ENCODE data around the gene SMIM28. TPM values are rescaled to one million over a fixed set of nuclear protein-coding genes. Genes with fewer than 3 reads are reported as not detected.

Gene SMIM28
- total RNA-seq (2021; ENCODE audit: unreplicated experiment) (not detected), Bru-seq, nascent RNA (not detected), BruChase-seq, experiment 1, labeled RNA remaining after a 2-hour chase (not detected), BruChase-seq, experiment 2, labeled RNA remaining after a 6-hour chase (not detected)
- not detected for polyA plus RNA-seq (2012; ENCODE audit: insufficient read length)
- long read RNA-seq, result 0 reads

DNA sequence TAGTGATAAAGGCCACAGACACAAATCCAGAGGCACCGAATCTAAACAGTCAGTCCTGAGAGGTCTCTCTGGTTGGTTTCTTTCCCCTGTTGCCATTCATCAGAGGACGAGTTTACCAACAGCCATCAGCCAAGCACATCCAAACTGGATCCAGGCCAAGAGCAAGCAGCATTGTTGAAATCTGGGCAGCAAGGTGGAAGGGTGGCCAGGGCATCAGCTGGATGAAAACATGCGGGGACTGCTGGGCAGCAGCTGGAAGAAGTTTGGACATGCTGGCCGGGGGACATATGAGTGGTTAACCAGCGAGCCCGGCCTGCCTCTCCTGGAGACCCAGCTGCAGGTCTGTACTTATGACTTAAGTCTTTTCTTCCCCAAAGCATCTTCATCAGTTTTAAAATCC is at the start of gene SMIM28:
Gene SMIM28 (plus strand): TSS at position 62 of the 400 bp plus-strand sequence. CDS start 168 bp downstream, at position 230.
- Histone ChIP-seq H3K27ac (ENCODE audit: low read length) (no peak within 1 kb of the TSS), H3K4me3 (ENCODE audit: low read depth in 2 of 2, low read length in 2 of 2) (no peak within 1 kb of the TSS), H3K9me3 (ENCODE audit: control insufficient read depth, insufficient read depth, low read depth, low read length) (no peaks in the 10 kb centered on the region), H3K36me3 (ENCODE audit: control insufficient read depth, insufficient read depth, low read length) (no peaks in the 10 kb centered on the region), H3K27me3 (ENCODE audit: control insufficient read depth, insufficient read depth, low read length) (no peaks in the 10 kb centered on the region; the same call in 1 of the 2 replicates), H3K4me1 (ENCODE audit: control insufficient read depth, insufficient read depth, low read length) (no peaks in the 10 kb centered on the region)
- ATAC-seq (no peak), DNase-seq (ENCODE audit: low read depth, low spot score) (no peak)
- ChIA-PET POLR2A (no interaction called here), CTCF (no interaction called here)
- in situ Hi-C loops (cut with HindIII; ENCODE audit: low pct_unique_long_range_greater_than_20kb, low sequenced_read_pairs) (no loop called here), intact Hi-C loops (cut with micrococcal nuclease; ENCODE audit: unreplicated experiment) (no loop called here)
- TF ChIP-seq, protein P1, sequence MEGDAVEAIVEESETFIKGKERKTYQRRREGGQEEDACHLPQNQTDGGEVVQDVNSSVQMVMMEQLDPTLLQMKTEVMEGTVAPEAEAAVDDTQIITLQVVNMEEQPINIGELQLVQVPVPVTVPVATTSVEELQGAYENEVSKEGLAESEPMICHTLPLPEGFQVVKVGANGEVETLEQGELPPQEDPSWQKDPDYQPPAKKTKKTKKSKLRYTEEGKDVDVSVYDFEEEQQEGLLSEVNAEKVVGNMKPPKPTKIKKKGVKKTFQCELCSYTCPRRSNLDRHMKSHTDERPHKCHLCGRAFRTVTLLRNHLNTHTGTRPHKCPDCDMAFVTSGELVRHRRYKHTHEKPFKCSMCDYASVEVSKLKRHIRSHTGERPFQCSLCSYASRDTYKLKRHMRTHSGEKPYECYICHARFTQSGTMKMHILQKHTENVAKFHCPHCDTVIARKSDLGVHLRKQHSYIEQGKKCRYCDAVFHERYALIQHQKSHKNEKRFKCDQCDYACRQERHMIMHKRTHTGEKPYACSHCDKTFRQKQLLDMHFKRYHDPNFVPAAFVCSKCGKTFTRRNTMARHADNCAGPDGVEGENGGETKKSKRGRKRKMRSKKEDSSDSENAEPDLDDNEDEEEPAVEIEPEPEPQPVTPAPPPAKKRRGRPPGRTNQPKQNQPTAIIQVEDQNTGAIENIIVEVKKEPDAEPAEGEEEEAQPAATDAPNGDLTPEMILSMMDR (IDR thresholded peaks at IDR 0.05), result no peak
- TF ChIP-seq SIN3A (IDR thresholded peaks at IDR 0.05; ENCODE audit: borderline replicate concordance, insufficient read depth, low read depth, low read length) (no peak), TCF7L2 (IDR thresholded peaks at IDR 0.05; ENCODE audit: low read depth, low read length) (no peak), POLR2AphosphoS5 (IDR thresholded peaks at IDR 0.05; ENCODE audit: low read depth, low read length) (no peak)
- TF ChIP-seq, protein P2, sequence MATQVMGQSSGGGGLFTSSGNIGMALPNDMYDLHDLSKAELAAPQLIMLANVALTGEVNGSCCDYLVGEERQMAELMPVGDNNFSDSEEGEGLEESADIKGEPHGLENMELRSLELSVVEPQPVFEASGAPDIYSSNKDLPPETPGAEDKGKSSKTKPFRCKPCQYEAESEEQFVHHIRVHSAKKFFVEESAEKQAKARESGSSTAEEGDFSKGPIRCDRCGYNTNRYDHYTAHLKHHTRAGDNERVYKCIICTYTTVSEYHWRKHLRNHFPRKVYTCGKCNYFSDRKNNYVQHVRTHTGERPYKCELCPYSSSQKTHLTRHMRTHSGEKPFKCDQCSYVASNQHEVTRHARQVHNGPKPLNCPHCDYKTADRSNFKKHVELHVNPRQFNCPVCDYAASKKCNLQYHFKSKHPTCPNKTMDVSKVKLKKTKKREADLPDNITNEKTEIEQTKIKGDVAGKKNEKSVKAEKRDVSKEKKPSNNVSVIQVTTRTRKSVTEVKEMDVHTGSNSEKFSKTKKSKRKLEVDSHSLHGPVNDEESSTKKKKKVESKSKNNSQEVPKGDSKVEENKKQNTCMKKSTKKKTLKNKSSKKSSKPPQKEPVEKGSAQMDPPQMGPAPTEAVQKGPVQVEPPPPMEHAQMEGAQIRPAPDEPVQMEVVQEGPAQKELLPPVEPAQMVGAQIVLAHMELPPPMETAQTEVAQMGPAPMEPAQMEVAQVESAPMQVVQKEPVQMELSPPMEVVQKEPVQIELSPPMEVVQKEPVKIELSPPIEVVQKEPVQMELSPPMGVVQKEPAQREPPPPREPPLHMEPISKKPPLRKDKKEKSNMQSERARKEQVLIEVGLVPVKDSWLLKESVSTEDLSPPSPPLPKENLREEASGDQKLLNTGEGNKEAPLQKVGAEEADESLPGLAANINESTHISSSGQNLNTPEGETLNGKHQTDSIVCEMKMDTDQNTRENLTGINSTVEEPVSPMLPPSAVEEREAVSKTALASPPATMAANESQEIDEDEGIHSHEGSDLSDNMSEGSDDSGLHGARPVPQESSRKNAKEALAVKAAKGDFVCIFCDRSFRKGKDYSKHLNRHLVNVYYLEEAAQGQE (IDR thresholded peaks at IDR 0.05; ENCODE audit: insufficient read depth in 1 of 2, low read depth in 2 of 2, low read length in 1 of 2), result no peak
- no TSS peak for BruUV-seq (replicated peaks)

DNA sequence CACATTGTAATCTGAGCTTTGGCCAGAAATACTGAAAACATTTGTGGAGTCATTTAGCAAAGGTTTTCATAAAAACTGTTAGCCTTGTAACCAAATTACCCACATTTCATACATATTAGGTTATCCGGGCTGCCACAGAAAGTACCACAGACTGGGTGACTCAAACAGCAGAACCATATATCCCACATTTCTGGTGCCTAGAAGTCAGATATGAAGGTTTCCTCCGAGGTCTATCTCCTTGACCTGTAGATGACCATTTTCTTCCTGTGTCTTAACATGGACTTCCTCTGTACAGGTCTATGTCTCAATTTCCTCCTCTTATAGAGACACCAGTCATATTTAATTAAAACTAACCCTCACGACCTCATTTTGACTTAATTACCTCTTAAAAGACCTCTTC is 49.5 kb upstream of the SMIM28 start:
- BruUV-seq (replicated peaks), result no TSS peak
- TF ChIP-seq TCF7L2 (IDR thresholded peaks at IDR 0.05; ENCODE audit: low read depth, low read length) (no peak), POLR2AphosphoS5 (IDR thresholded peaks at IDR 0.05; ENCODE audit: low read depth, low read length) (no peak), SIN3A (IDR thresholded peaks at IDR 0.05; ENCODE audit: borderline replicate concordance, insufficient read depth, low read depth, low read length) (no peak)
- TF ChIP-seq, protein P2 (IDR thresholded peaks at IDR 0.05; ENCODE audit: insufficient read depth in 1 of 2, low read depth in 2 of 2, low read length in 1 of 2), result no peak
- TF ChIP-seq, protein P1 (IDR thresholded peaks at IDR 0.05), result no peak
- H3K36me3 ChIP-seq (ENCODE audit: control insufficient read depth, insufficient read depth, low read length), result no peaks in the 10 kb centered on the region
- in situ Hi-C loops (cut with HindIII; ENCODE audit: low pct_unique_long_range_greater_than_20kb, low sequenced_read_pairs) (no loop called here), intact Hi-C loops (cut with micrococcal nuclease; ENCODE audit: unreplicated experiment) (no loop called here)
- no peaks in the 10 kb centered on the region for H3K4me1 ChIP-seq (ENCODE audit: control insufficient read depth, insufficient read depth, low read length)
- POLR2A ChIA-PET, result no interaction called here
- no peaks in the 10 kb centered on the region for H3K27me3 ChIP-seq (ENCODE audit: control insufficient read depth, insufficient read depth, low read length)
- ATAC-seq (no peak), DNase-seq (ENCODE audit: low read depth, low spot score) (no peak)
- no peaks in the 10 kb centered on the region for H3K9me3 ChIP-seq (ENCODE audit: control insufficient read depth, insufficient read depth, low read depth, low read length)
- no peak overlapping the region for H3K4me3 ChIP-seq (ENCODE audit: low read depth in 2 of 2, low read length in 2 of 2)
- CTCF ChIA-PET, result no interaction called here
- no peak overlapping the region for H3K27ac ChIP-seq (ENCODE audit: low read length)

Measured in Panc1 (cell line).